ENCODE measurements around the gene MAEA.
A peak's percentile ranks its signal among the peaks of the same experiment; 100 is the strongest.

The MAEA gene

GRCh38 chr4:1249148-1249730 is 40.5 kb upstream of the MAEA start:
- TF ChIP-seq PATZ1 (CRISPR knock-in tag; IDR thresholded peaks at IDR 0.05; ENCODE audit: borderline replicate concordance): no peak
- TF ChIP-seq CSRNP3 (CRISPR knock-in tag; IDR thresholded peaks at IDR 0.05): no peak
- no peak for TF ChIP-seq BACH2 (CRISPR knock-in tag; IDR thresholded peaks at IDR 0.05; ENCODE audit: borderline replicate concordance)
- no peak for TF ChIP-seq SNAI2 (CRISPR knock-in tag; IDR thresholded peaks at IDR 0.05)
- no peak for TF ChIP-seq ISL1 (CRISPR knock-in tag; IDR thresholded peaks at IDR 0.05)
- no peak for TF ChIP-seq ZFP3 (CRISPR knock-in tag; IDR thresholded peaks at IDR 0.05)
- no peak for TF ChIP-seq OSR1 (CRISPR knock-in tag; IDR thresholded peaks at IDR 0.05)
- TF ChIP-seq RARB (CRISPR knock-in tag; IDR thresholded peaks at IDR 0.05): no peak
- TF ChIP-seq ZC3H10 (CRISPR knock-in tag; IDR thresholded peaks at IDR 0.05): no peak
- no peak for TF ChIP-seq CREB5 (CRISPR knock-in tag; IDR thresholded peaks at IDR 0.05; ENCODE audit: low read depth)
- TF ChIP-seq PPARA (CRISPR knock-in tag; IDR thresholded peaks at IDR 0.05; ENCODE audit: borderline replicate concordance): no peak
- TF ChIP-seq TSHZ2 (CRISPR knock-in tag; IDR thresholded peaks at IDR 0.05): no peak
- no peak for TF ChIP-seq TCF4 (CRISPR knock-in tag; IDR thresholded peaks at IDR 0.05; ENCODE audit: borderline replicate concordance)
- TF ChIP-seq CSDC2 (CRISPR knock-in tag; IDR thresholded peaks at IDR 0.05): no peak
- no peak for TF ChIP-seq ZNF565 (CRISPR knock-in tag; conservative IDR thresholded peaks at IDR 0.05; ENCODE audit: low read depth)

GRCh38 chr4:1249731-1250526 is 39.8 kb upstream of the MAEA start:
- TF ChIP-seq ZNF8 (CRISPR knock-in tag; IDR thresholded peaks at IDR 0.05) (no peak), TCF4 (CRISPR knock-in tag; IDR thresholded peaks at IDR 0.05; ENCODE audit: borderline replicate concordance) (no peak)
- ATAC-seq: no peak

More at GRCh38 chr4:1249148-1249730, 40.5 kb upstream of the MAEA start:
- peak; percentile 67 for ATAC-seq

GRCh38 chr4:1250527-1250812 is 39.2 kb upstream of the MAEA start:
- TF ChIP-seq CSRNP3 (CRISPR knock-in tag; IDR thresholded peaks at IDR 0.05) (no peak), OSR1 (CRISPR knock-in tag; IDR thresholded peaks at IDR 0.05) (no peak), CREB5 (CRISPR knock-in tag; IDR thresholded peaks at IDR 0.05; ENCODE audit: low read depth) (no peak), ZNF70 (CRISPR knock-in tag; IDR thresholded peaks at IDR 0.05) (no peak), PATZ1 (CRISPR knock-in tag; IDR thresholded peaks at IDR 0.05; ENCODE audit: borderline replicate concordance) (no peak), BACH2 (CRISPR knock-in tag; IDR thresholded peaks at IDR 0.05; ENCODE audit: borderline replicate concordance) (no peak), ESRRG (CRISPR knock-in tag; IDR thresholded peaks at IDR 0.05) (no peak), RARB (CRISPR knock-in tag; IDR thresholded peaks at IDR 0.05) (no peak), TSHZ2 (CRISPR knock-in tag; IDR thresholded peaks at IDR 0.05) (no peak)
- ATAC-seq: no peak

Data from SK-N-SH treated with all-trans-retinoic acid at 6 μM for 48 hours (cell line).